ENCODE data around the gene SEMA4A.
A peak's percentile ranks its signal among the peaks of the same experiment; 100 is the strongest.

The SEMA4A gene

GRCh38 chr1:156212833-156213643 lies 59.7 kb downstream of the SEMA4A start, which contains the start of gene PMF1 (continued):
- TF ChIP-seq, protein P1, sequence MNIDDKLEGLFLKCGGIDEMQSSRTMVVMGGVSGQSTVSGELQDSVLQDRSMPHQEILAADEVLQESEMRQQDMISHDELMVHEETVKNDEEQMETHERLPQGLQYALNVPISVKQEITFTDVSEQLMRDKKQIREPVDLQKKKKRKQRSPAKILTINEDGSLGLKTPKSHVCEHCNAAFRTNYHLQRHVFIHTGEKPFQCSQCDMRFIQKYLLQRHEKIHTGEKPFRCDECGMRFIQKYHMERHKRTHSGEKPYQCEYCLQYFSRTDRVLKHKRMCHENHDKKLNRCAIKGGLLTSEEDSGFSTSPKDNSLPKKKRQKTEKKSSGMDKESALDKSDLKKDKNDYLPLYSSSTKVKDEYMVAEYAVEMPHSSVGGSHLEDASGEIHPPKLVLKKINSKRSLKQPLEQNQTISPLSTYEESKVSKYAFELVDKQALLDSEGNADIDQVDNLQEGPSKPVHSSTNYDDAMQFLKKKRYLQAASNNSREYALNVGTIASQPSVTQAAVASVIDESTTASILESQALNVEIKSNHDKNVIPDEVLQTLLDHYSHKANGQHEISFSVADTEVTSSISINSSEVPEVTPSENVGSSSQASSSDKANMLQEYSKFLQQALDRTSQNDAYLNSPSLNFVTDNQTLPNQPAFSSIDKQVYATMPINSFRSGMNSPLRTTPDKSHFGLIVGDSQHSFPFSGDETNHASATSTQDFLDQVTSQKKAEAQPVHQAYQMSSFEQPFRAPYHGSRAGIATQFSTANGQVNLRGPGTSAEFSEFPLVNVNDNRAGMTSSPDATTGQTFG (tag by site-specific recombination; IDR thresholded peaks at IDR 0.05; ENCODE audit: borderline replicate concordance), result no peak; the same call in 1 of the 2 replicates
- TF ChIP-seq, protein P2, sequence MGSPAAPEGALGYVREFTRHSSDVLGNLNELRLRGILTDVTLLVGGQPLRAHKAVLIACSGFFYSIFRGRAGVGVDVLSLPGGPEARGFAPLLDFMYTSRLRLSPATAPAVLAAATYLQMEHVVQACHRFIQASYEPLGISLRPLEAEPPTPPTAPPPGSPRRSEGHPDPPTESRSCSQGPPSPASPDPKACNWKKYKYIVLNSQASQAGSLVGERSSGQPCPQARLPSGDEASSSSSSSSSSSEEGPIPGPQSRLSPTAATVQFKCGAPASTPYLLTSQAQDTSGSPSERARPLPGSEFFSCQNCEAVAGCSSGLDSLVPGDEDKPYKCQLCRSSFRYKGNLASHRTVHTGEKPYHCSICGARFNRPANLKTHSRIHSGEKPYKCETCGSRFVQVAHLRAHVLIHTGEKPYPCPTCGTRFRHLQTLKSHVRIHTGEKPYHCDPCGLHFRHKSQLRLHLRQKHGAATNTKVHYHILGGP (tag by site-specific recombination; IDR thresholded peaks at IDR 0.05), result no peak
- no peak; the same call in 1 of the 2 replicates for TF ChIP-seq REST (tag by site-specific recombination; IDR thresholded peaks at IDR 0.05)
- TF ChIP-seq ZNF792 (tag by site-specific recombination; IDR thresholded peaks at IDR 0.05), result no peak
- peak; percentile 92 for TF ChIP-seq SP2 (tag by site-specific recombination; IDR thresholded peaks at IDR 0.05)
- TF ChIP-seq GLIS1 (tag by site-specific recombination; IDR thresholded peaks at IDR 0.05), result peak; percentile 36; the same call in 1 of the 2 replicates
- TF ChIP-seq ZBTB8A (tag by site-specific recombination; IDR thresholded peaks at IDR 0.05), result peak; percentile 44; the same call in 1 of the 2 replicates
- no peak; the same call in none of the 2 replicates for TF ChIP-seq ZNF580 (tag by site-specific recombination; IDR thresholded peaks at IDR 0.05)
- TF ChIP-seq ZNF560 (tag by site-specific recombination; IDR thresholded peaks at IDR 0.05; ENCODE audit: borderline replicate concordance), result no peak
- no peak for TF ChIP-seq TSHZ1 (tag by site-specific recombination; IDR thresholded peaks at IDR 0.05; ENCODE audit: borderline replicate concordance)
- no peak for TF ChIP-seq ZNF350 (tag by site-specific recombination; IDR thresholded peaks at IDR 0.05)
- TF ChIP-seq, protein P3, sequence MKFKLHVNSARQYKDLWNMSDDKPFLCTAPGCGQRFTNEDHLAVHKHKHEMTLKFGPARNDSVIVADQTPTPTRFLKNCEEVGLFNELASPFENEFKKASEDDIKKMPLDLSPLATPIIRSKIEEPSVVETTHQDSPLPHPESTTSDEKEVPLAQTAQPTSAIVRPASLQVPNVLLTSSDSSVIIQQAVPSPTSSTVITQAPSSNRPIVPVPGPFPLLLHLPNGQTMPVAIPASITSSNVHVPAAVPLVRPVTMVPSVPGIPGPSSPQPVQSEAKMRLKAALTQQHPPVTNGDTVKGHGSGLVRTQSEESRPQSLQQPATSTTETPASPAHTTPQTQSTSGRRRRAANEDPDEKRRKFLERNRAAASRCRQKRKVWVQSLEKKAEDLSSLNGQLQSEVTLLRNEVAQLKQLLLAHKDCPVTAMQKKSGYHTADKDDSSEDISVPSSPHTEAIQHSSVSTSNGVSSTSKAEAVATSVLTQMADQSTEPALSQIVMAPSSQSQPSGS (tag by site-specific recombination; IDR thresholded peaks at IDR 0.05; ENCODE audit: low read depth), result 0 out of 2 replicates have a peak, but pooled peaks have one; percentile 46
- TF ChIP-seq ZNF184 (tag by site-specific recombination; IDR thresholded peaks at IDR 0.05), result no peak
- peak; percentile 50; the same call in 1 of the 2 replicates for TF ChIP-seq ZNF843 (tag by site-specific recombination; IDR thresholded peaks at IDR 0.05)
- TF ChIP-seq ZNF677 (tag by site-specific recombination; IDR thresholded peaks at IDR 0.05), result no peak
- TF ChIP-seq KLF10 (tag by site-specific recombination; IDR thresholded peaks at IDR 0.05), result peak; percentile 69; the same call in 1 of the 2 replicates
- TF ChIP-seq KLF1 (tag by site-specific recombination; IDR thresholded peaks at IDR 0.05), result 0 out of 2 replicates have a peak, but pooled peaks have one; percentile 35
- TF ChIP-seq ZNF274 (IDR thresholded peaks at IDR 0.05; ENCODE audit: low read length), result no peak
- no peak for TF ChIP-seq ZNF274 (tag by site-specific recombination; IDR thresholded peaks at IDR 0.05; ENCODE audit: borderline replicate concordance)
- peak; percentile 93 for TF ChIP-seq PRDM10 (tag by site-specific recombination; IDR thresholded peaks at IDR 0.05)
- no peak; the same call in 1 of the 2 replicates for TF ChIP-seq ZSCAN23 (tag by site-specific recombination; IDR thresholded peaks at IDR 0.05)

Measured in HEK293 (cell line).